HG02610 (cell line): Measurements from ENCODE around the gene PCSK4.
"Not testable (repeated sequence)": the region's sequence is repeated elsewhere in the genome, so short reads cannot be mapped to it uniquely, and the experiment has no call there.

Source experiments
- ATAC-seq: cut with Tn5 transposase; IDR thresholded peaks from one replicate; pipeline ENCODE4 v1.9.1; 2021; ENCODE audit warnings: mild to moderate bottlenecking, moderate library complexity; ENCODE audit not compliant: unreplicated experiment

Gene PCSK4

DNA sequence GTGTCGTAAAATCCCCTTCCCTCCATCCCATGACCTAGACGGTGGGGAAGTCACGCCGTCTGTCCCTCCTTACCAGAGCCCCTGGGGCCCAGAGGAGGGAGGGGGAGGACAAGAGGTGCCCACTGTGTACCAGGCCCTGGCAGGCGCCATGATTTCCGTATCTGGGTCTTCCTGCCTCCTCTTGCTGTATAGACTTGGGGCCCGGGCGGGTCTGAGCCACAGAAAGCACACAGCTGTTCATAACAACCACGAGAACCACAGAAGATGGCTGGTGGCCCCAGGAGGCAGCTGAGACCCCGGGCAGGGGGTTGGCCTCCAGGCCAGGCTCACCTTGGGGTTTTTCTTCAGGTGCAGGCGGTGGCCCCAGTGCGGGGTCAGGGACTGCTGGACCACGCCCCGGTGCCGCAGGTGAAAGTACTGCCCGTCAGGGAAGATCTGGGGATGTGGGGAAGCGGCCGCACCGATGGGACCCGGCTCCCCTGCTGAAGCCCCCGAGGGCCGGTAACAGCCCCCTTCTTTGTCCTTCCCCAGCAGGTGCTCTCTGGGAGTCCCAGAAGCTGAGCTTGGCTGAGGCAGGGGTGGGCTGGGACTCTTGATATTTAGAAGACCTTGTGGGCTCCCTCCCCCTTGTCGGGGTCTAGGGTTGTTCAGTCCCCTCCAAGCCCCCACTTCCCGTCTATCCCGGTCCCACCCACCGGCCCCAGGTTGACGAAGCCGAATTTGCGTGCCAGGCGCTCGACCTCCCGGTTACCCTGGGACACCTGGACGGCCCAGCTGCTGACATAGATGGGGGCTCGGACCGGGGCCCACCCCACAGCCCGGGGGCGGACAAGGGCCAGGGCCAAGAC, 463 bp downstream of the PCSK4 start:
- ATAC-seq = no peak

GRCh38 chr19:1488282-1488601, 1.9 kb downstream of the PCSK4 start:
- ATAC-seq = no peak

GRCh38 chr19:1487576-1488281, 2.4 kb downstream of the PCSK4 start:
- ATAC-seq = no peak

GRCh38 chr19:1486720-1487575, 3.2 kb downstream of the PCSK4 start:
- ATAC-seq = no peak

DNA sequence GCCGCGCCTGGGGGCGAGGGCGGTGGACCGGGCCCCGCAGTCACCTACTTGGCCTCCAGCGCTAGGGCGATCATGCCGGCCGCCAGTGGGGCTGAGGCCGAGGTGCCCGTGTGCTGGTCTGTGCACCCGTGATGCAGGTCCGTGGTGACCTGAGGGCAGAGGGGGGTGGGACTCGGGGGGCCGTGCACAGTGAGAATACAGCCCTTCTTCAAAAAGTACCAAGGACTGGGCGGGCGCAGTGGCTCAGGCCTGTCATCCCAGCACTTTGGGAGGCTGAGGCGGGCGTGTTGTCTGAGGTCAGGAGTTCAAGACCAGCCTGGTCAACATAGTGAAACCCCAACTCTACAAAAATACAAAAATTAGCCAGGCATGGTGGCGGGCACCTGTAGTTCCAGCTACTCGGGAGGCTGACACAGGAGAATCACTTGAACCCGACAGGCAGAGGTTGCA, 6.1 kb downstream of the PCSK4 start:
- no peak for ATAC-seq

DNA sequence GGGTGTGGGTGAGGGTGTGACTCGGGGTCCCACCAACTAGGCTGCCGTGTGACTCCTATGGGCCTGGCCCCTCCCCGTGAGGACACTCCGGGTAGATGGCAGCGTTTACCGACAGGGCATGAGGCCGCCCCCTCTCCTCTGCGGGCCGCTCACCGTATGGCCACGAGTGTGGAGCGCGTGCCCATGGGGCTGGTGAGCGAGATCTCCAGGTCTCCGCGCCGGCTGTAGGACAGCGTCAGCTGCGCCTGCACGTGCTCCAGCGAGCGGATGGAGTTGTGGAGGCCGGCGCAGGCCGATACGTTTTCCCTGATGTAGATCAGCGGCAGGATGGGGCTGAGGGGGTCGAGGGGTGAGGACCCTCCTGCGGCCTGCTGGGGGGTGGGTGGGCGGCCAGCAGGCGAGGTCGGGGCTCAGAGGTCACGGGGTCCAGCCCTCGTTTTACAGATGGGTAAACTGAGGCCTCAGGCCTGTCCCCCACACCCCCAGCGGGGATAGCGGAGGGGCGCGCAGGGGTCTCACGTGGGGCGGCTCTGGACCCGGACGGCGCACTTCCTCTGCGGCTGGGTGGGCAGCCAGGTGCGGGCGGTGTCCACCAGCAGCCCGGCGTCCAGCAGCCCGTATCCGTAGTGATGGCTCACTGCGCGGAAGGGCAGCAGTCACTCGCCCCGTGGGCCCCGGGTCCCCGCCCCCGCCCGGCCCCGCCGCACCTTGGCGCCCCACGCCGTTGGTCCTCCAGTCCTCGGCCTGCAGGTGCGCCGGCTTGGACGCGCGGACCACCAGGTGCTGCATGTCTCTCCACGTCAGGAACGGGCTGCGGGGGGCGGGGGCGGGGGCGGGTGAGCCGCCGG, 6.8 kb downstream of the PCSK4 start:
- ATAC-seq = no peak

GRCh38 chr19:1482361-1483130, 7.6 kb downstream of the PCSK4 start:
- ATAC-seq = no peak

GRCh38 chr19:1481893-1482360, 8.2 kb downstream of the PCSK4 start:
- no peak for ATAC-seq

- no peak for ATAC-seq
Observed at GRCh38 chr19:1481224-1481892, 8.8 kb downstream of the PCSK4 start.

DNA sequence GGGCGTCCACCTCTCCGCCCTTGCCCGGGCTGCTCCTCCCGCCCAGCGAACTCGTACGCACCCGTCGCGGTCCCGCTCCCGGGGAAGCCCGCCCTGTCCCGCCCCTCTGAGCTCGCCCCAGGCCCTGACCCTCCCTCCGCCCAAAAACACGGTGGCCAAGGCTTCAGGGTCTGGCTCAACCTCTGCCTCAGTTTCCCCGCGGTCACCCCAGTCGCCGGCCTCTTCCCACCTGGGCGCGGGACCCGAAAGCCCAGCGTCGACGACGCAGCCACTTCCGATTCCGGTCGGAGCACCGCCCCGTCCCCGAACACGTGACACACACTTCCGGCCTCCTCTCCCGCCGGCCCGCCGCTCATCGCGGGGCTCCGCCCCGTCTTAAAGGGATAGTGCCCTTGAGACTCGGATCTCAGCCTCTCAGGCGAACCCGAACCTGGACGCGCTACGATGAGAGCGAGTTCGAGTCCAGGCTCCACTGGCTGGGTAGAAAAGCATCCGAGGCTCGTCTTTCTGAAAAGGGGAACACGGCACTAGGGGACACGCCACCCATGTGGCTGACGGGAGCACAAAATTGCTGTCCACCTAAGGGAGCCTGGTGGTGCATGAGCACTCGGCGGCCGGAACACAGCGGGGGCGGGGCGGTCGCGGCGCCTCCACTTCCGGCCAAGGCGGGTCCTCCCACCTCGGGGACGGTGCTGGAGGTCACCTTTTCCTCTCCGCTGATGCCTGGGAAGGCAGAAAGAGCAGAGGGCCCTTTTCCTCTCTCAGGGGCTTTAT, 11.0 kb downstream of the PCSK4 start, which contains the start of gene C19orf25:
TSS of gene C19orf25 (minus strand) at position 282 of the 774 bp plus-strand sequence. CDS start 312 bp downstream, outside the sequence.
- ATAC-seq = peak; percentile 77

DNA sequence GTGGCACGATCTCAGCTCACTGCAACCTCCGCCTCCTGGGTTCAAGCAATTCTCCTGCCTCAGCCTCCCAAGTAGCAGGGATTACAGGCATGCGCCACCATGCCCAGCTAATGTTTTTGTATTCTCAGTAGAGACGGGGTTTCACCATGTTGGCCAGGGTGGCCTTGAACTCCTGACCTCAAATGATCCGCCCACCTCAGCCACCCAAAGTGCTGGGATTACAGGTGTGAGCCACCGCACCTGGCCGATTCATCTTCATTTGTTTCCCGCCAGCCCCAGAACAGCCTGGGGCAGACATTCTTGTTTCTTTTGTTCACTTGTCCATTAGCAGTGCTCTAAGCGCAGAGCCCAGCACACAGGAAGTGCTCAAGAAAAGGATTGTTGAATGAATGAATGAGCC, 13.1 kb downstream of the PCSK4 start:
- ATAC-seq = not testable (repeated sequence)

- ATAC-seq = no peak
Observed at GRCh38 chr19:1475751-1476437, 14.3 kb downstream of the PCSK4 start.

DNA sequence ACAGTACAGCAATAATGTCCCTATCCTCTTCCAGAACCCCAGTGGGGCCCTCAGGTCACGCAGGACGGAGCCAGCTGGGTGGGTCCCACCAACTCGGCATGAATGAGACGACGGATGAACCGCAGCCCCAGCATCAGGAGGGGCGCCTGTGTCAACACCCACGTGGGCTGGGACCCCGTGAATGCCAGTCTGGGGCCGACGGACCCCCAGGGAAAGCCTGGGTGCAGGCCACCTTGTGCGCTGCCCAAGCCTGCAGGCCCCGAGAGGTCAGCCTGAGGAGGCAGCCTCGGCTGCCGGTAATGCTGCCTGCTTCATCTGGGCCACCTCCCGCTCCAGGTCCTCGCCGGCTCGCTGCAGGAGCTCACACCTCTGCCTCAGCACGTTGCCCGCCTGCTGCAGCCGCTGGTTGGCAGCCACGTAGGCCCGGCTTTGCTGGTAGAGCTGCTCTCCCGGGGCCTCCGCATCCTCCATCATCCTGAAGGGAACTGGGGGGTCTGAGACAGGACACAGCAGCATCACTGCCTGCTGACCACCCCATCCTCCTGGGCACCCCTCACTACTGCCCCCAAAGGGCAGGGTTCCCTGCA, 15.3 kb downstream of the PCSK4 start:
- no peak for ATAC-seq

- ATAC-seq = no peak
Observed at GRCh38 chr19:1474011-1474764, 16.0 kb downstream of the PCSK4 start.

DNA sequence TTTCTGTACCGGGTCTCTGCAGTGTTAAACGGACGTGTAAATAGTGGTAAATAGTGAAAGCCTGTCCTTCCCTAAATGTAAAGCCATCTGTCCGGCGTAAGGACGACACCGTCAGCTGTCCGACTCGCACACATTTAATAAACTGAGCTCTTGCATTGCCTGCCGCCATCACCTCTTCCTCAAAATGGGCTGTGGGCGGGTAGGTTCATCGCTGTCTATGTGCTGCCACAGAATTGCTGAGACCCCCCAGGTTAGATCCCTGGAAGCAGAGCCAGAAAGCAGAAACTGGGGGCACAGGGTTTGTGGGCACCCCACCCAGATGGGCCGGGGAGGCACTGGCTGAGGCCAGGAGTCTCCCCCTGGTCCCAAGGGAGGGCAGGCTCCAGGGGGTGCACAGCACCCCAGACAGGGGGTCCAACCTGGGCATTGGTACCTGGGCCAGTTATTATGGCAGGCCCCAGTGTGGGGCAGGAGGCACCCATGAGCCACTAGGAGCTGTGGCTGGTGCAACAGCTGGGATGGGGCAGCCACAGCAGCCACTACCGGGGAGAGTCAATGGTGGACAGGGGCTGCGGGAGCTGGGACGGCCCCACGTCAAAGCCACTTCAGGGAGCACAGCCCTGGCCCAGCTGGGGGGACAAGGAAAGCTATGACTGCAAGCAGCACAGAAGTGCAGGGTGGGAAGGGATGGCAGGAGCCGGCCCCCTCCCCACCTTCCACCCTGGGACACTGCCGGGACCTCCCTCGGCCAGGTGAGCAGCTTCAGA, 16.9 kb downstream of the PCSK4 start:
- no peak for ATAC-seq
